Natural killer cell treated with Interleukin-12 subunit alpha and Interleukin-12 subunit beta and Interleukin-15 and Interleukin-18, amount 100 ng/mL, for 72 hours (primary cell): Measurements from ENCODE around the gene PCGF3. TPM values are rescaled to one million over a fixed set of nuclear protein-coding genes. Genes with fewer than 3 reads are reported as not detected.
"Not testable (repeated sequence)": the region's sequence is repeated elsewhere in the genome, so short reads cannot be mapped to it uniquely, and the experiment has no call there.

Experiments used
- ATAC-seq, 2 donors: fragments of 150-1000 bp; cut with Tn5 transposase in 1 of 2; sonication (Bioruptor Pico), chemical (Tn5 transposase) in 1 of 2; 2 replicates each; pipeline ENCODE4 v1.10.0; 2021
- DNase-seq: peaks from one replicate; pipeline ENCODE4 v3.0.0; 2022; ENCODE audit warnings: low spot score
- H3K27ac Mint-ChIP-seq, 2 donors: 1 replicate in 1 of 2; 2 replicates in 1 of 2; pipeline ENCODE4 v1.8.0; 2022; ENCODE audit warnings: mixed read lengths in 2 of 2, mild to moderate bottlenecking in 1 of 2, moderate library complexity in 1 of 2
- H3K27me3 Mint-ChIP-seq, 2 donors: 1 replicate in 1 of 2; 2 replicates in 1 of 2; pipeline ENCODE4 v1.8.0; 2022; ENCODE audit warnings: mixed read lengths in 2 of 2
- H3K36me3 Mint-ChIP-seq: one replicate; pipeline ENCODE4 v1.8.0; 2022; ENCODE audit warnings: mixed read lengths
- H3K4me1 Mint-ChIP-seq, 2 donors: 1 replicate in 1 of 2; 2 replicates in 1 of 2; pipeline ENCODE4 v1.8.0; 2022; ENCODE audit warnings: low read depth in 2 of 2, mixed read lengths in 2 of 2, mild to moderate bottlenecking in 1 of 2
- H3K4me3 Mint-ChIP-seq: one replicate; pipeline ENCODE4 v1.8.0; 2022; ENCODE audit warnings: mixed read lengths
- H3K9me3 Mint-ChIP-seq: 2 replicates; pipeline ENCODE4 v1.8.0; 2022; ENCODE audit warnings: mixed read lengths
- total RNA-seq, 2 donors: library from RNA; stranded (reverse); gene quantifications; one replicate each; pipeline ENCODE4 v1.2.3, GENCODE V29; 2022

The PCGF3 gene
- total RNA-seq, 2 donors from 2014 or later, result 50.6 to 54.3 TPM

DNA sequence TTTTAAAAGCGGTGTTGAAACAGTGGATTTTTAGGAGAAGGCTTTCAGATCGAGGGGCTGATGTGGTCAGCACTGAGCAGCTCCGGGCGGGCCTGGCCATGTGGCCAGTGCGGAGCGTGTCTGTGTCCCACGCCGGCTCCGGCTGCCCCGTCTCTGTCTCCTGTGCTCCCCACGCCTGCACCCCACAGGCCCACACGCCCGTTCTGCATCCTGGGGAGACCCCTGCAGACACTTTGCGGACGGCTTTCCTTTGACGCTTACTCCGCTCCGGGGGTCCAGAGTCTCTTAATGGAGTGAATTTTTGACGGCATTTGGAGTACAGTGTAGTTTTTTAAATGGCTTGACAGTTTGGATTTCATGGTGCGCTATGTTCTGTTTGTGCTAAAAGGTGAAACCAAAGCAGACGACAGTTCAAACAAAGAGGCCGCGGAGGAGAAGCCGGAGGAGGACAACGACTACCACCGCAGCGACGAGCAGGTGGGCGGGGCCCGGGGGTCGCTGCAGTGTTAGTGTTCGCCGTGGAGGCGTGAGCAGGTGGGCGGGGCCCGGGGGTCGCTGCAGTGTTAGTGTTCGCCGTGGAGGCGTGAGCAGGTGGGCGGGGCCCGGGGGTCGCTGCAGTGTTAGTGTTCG is 38.7 kb downstream of the PCGF3 start:
- H3K9me3 Mint-ChIP-seq, result no peaks in the 10 kb centered on the region
- peaks cover 4 to 12% of the 10 kb centered on the region in 2 donors for H3K4me1 Mint-ChIP-seq
- ATAC-seq, result no peak
- H3K27ac Mint-ChIP-seq, result no peak overlapping the region
- no peaks in the 10 kb centered on the region for H3K27me3 Mint-ChIP-seq
- DNase-seq, result no peak
- H3K36me3 Mint-ChIP-seq, result no peaks in the 10 kb centered on the region
- H3K4me3 Mint-ChIP-seq, result no peak overlapping the region

DNA sequence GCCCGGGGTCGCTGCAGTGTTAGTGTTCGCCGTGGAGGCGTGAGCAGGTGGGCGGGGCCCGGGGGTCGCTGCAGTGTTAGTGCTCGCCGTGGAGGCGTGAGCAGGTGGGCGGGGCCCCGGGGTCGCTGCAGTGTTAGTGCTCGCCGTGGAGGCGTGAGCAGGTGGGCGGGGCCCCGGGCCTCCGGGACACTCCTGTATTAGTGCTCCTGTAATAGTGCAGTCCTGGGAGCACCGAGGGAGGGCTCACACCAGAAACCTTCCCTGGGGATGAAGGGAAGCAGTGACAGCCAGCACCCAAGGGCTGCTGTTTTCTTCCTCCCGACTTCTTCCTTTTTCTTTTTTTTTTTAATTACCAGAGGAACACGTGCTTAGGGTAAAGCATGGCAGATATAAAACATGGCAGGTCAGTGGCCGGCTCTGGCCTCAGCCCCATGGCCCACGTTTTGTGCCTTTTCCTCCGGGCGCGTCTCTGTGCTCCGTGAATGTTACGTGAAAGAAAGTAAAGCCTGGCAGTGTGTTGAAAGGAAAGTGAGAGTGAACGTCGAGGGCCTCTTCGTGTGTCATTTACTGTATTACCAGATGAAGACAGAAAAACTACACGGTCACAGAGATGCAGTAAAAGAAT is 42.0 kb downstream of the PCGF3 start:
- Mint-ChIP-seq H3K27me3 (no peaks in the 10 kb centered on the region), H3K36me3 (no peaks in the 10 kb centered on the region), H3K4me3 (no peak overlapping the region), H3K4me1 (peaks cover 4 to 22% of the 10 kb centered on the region in 2 donors), H3K27ac (no peak overlapping the region), H3K9me3 (no peaks in the 10 kb centered on the region)
- DNase-seq, result no peak
- ATAC-seq, result no peak

DNA sequence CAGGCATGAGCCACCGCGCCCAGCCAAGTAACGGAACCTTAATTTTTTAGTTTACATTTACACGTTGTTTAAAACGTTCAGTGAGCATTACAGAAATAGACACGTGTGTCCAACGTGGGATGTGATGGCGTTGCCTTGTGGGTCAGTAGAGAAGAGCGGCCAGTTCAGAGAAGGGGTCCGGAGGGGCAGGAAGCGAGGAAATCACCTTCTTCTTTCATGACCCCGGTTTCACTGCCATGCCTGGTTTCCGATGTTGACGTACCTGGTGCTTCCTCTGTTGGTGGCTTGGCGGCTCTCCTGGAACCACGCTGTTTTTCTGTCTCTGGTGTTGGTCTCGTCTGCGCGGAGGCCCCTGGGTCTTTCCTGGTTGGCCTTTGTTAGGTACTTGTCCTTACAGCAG is 42.8 kb downstream of the PCGF3 start:
- Mint-ChIP-seq H3K27me3 (no peaks in the 10 kb centered on the region), H3K36me3 (no peaks in the 10 kb centered on the region), H3K9me3 (no peaks in the 10 kb centered on the region), H3K27ac (peak overlapping the region in 1 of 2 donors; percentile 45), H3K4me1 (peaks cover 4 to 19% of the 10 kb centered on the region in 2 donors), H3K4me3 (no peak overlapping the region)
- DNase-seq (peak; percentile 3), ATAC-seq (no peak)

DNA sequence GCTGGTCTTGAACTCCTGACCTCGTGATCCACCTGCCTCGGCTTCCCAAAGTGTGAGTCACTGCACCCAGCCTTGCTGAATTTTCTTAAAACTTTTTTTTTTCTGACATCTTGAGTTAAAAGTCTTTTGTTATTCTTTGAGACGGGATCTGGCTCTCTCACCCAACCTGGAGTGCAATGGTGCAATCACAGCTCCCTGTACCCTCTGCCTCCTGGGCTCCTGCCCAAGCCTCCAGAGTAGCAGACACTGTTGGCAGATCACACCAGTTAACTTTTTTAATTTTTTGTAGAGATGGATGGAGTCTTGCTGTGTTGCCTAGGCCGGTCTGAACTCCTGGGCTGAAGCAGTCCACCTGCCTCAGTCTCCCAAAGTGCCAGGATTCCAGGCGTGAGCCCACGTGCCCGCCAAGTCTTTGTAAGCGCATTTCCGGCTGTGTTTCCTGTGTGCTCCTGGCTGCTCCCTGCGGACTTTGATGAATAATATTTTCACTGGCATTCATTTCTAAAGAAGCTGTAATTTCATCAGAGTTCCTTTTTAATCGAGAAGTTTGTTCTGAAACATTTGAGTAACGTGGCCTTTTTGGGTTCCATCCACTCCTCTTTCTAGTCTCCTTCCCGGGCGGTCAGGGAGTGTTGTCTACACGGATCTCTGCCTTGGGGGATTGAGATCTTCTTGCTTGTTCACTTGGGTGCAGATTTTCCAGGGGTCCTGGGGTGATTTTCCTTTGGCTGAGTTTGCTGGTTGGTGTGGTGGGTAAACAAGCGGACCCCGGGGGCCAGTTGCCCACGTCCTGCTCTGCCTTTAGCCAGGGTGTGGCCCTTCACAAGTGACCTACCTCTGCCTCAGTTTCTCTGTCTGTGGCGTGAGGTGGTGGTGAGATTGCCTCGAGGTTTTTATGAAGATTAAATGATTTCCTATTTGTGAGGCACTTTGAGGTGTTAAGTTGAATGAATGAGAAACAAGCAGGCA is 44.4 kb downstream of the PCGF3 start:
- no peaks in the 10 kb centered on the region for H3K36me3 Mint-ChIP-seq

DNA sequence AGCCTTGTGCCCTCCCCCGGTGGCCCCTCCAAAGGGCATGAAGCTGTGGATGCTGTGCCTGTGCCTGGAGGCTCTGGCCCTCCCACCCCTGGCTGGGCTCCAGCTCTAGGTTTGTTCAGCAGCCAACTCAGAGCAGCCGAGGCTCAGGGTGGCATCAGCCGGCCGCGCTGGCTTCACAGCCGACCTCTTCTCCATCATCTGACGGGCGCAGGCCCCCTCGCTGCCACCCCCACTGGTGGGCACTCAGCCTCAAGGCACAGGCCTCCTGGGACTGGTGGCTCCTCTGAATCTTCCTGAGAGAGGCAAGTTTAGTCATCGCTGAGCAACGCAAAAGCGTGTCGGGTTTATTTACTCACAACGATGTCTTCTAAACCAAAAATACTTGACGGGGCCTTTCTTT is 46.0 kb downstream of the PCGF3 start:
- ATAC-seq (no peak), DNase-seq (peak; percentile 53)
- Mint-ChIP-seq H3K9me3 (no peaks in the 10 kb centered on the region), H3K27me3 (no peaks in the 10 kb centered on the region), H3K4me3 (no peak overlapping the region), H3K36me3 (no peaks in the 10 kb centered on the region), H3K4me1 (peaks cover 4 to 20% of the 10 kb centered on the region in 2 donors), H3K27ac (no peak overlapping the region)

More for the DNA sequence above, 44.4 kb downstream of the PCGF3 start:
- H3K4me3 Mint-ChIP-seq, result no peak overlapping the region
- H3K27ac Mint-ChIP-seq, result peak overlapping the region in 1 of 2 donors; percentile 51
- no peaks in the 10 kb centered on the region for H3K27me3 Mint-ChIP-seq
- no peak for DNase-seq
- no peaks in the 10 kb centered on the region for H3K9me3 Mint-ChIP-seq
- no peak for ATAC-seq
- H3K4me1 Mint-ChIP-seq, result peaks cover 4 to 20% of the 10 kb centered on the region in 2 donors

GRCh38 chr4:752196-752861 is 46.7 kb downstream of the PCGF3 start:
- DNase-seq (peak; percentile 51), ATAC-seq (no peak)
- no peaks in the 10 kb centered on the region for H3K27me3 Mint-ChIP-seq
- H3K4me1 Mint-ChIP-seq, result peaks cover 4 to 20% of the 10 kb centered on the region in 2 donors
- H3K4me3 Mint-ChIP-seq, result no peak overlapping the region
- H3K36me3 Mint-ChIP-seq, result no peaks in the 10 kb centered on the region
- no peak overlapping the region for H3K27ac Mint-ChIP-seq
- H3K9me3 Mint-ChIP-seq, result no peaks in the 10 kb centered on the region

GRCh38 chr4:753186-753585 is 47.6 kb downstream of the PCGF3 start:
- not testable (repeated sequence) for H3K36me3 Mint-ChIP-seq, H3K27ac Mint-ChIP-seq, ATAC-seq

GRCh38 chr4:754221-755120 is 48.8 kb downstream of the PCGF3 start:
- no peaks in the 10 kb centered on the region for H3K9me3 Mint-ChIP-seq
- H3K4me1 Mint-ChIP-seq, result peaks cover 0 to 17% of the 10 kb centered on the region in 2 donors
- peak; percentile 32 for ATAC-seq
- DNase-seq, result peak; percentile 56
- H3K36me3 Mint-ChIP-seq, result no peaks in the 10 kb centered on the region
- H3K27me3 Mint-ChIP-seq, result no peaks in the 10 kb centered on the region
- H3K4me3 Mint-ChIP-seq, result no peak overlapping the region
- H3K27ac Mint-ChIP-seq, result no peak overlapping the region

More at GRCh38 chr4:753186-753585, 47.6 kb downstream of the PCGF3 start:
- H3K9me3 Mint-ChIP-seq, DNase-seq, H3K4me3 Mint-ChIP-seq, H3K27me3 Mint-ChIP-seq: not testable (repeated sequence)
- peaks cover 0 to 17% of the 10 kb centered on the region in 2 donors for H3K4me1 Mint-ChIP-seq

DNA sequence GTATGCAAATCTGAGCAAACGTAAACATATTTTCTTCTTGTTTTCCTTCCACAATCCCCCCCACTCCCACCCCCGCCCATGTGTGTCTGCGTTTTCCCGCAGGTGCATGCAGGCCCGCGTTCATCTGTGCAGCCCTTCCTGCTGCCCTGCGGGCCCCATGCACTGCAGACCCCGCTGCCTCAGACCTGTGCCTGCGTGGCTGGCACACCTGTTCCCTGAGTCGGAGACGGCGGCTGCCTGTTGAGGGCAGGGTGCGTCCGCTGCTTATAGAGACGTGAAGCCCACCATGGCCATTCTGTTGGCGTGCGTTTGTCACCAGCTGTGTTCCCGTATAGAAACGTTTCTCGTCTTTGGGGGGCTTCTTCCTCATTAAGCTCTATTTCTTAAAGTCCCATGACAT is 51.5 kb downstream of the PCGF3 start:
- peaks cover 21% of the 10 kb centered on the region in 2 donors for H3K4me1 Mint-ChIP-seq
- no peaks in the 10 kb centered on the region for H3K27me3 Mint-ChIP-seq
- DNase-seq, result peak; percentile 39
- peaks cover 7% of the 10 kb centered on the region for H3K36me3 Mint-ChIP-seq
- no peaks in the 10 kb centered on the region for H3K9me3 Mint-ChIP-seq
- ATAC-seq, result no peak
- no peak overlapping the region for H3K4me3 Mint-ChIP-seq
- no peak overlapping the region for H3K27ac Mint-ChIP-seq

DNA sequence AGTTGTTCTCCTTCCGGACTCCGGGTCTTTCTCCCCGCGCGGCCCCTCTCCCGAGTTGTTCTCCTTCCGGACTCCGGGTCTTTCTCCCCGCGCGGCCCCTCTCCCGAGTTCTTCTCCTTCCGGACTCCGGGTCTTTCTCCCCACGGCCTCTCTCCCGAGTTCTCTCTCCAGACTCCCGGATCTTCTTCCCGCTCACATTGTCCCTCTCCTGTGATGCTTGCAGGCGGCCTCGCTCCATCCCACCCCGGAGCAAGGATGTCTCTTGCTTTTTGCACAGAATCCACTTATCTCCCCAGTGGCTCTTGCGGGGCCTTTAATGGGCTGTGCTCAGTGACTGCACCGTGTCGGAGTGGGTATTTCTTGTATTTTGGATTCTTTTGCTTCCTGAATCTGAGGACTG is 54.2 kb downstream of the PCGF3 start:
- peak overlapping the region in 1 of 2 donors; percentile 5 for H3K27ac Mint-ChIP-seq
- H3K9me3 Mint-ChIP-seq, ATAC-seq, H3K27me3 Mint-ChIP-seq, H3K36me3 Mint-ChIP-seq, DNase-seq, H3K4me3 Mint-ChIP-seq: not testable (repeated sequence)
- H3K4me1 Mint-ChIP-seq, result peaks cover 25 to 28% of the 10 kb centered on the region in 2 donors

GRCh38 chr4:760616-761015 is 55.0 kb downstream of the PCGF3 start:
- peaks cover 25 to 29% of the 10 kb centered on the region in 2 donors for H3K4me1 Mint-ChIP-seq
- no peak overlapping the region for H3K4me3 Mint-ChIP-seq
- no peaks in the 10 kb centered on the region for H3K9me3 Mint-ChIP-seq
- H3K36me3 Mint-ChIP-seq, result peaks cover 7% of the 10 kb centered on the region
- peak overlapping the region; percentile 3 to 5 for H3K27ac Mint-ChIP-seq
- no peaks in the 10 kb centered on the region for H3K27me3 Mint-ChIP-seq
- DNase-seq (peak; percentile 53), ATAC-seq (no peak)

- no peak for DNase-seq
- Mint-ChIP-seq H3K9me3 (no peaks in the 10 kb centered on the region), H3K4me1 (peaks cover 27 to 29% of the 10 kb centered on the region in 2 donors), H3K36me3 (peaks cover 7% of the 10 kb centered on the region), H3K4me3 (no peak overlapping the region), H3K27me3 (no peaks in the 10 kb centered on the region), H3K27ac (peak overlapping the region in 1 of 2 donors; percentile 3)
- no peak for ATAC-seq
Observed at GRCh38 chr4:761086-761485, 55.5 kb downstream of the PCGF3 start.
